ENCODE data around the gene SALL3.

Gene SALL3

DNA sequence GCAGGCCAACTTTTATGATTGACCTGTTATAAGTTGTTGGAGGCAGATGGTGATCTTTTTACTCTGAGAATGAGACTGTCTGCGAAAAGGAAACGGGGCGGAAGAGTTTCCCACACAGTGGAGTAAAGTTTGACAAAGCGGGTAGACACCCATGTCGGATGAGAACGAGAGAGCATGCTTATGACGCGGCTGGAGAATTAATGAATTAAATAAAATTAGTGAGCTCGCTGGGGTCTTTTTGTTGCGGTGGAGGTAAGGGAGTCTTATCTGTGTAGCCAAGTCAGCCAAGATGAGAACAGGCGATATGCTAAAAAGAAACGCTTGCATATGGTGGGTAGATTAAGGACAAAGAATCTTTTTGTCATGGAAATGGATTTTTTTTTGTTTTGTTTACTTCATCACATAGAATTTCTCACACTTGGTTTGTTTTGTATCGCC, 1.8 kb downstream of the SALL3 start:
- no peak for DNase-seq

DNA sequence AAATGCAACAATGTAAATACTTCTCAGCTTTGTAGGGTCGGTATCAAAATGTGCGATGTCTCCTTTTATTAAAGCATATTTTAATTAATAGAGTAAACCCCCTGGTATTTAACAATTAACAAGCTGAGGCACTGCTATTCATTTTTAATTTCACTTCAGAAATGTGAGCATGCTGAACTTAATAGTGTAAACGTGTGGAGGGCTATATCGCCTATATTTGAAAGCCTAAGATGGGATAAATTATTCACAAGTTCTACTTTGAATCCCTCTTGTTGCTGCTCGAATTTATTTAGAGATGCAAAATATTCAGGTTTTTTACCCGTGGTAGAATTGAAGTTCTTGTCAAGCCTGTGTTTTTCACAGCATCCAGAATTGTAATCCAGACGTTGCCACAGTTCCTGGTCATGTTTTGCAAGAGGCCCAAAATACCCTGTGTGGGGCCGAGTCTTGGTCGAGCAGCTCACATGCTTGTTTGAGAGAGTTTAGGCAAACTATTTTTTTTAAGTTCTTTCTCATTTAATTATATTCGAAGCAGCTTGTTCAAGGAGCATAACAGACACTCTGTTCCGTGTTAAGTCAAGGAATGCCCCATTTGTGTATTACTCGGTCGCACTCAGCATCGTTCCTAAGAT, 2.5 kb downstream of the SALL3 start:
- no peak for DNase-seq

DNA sequence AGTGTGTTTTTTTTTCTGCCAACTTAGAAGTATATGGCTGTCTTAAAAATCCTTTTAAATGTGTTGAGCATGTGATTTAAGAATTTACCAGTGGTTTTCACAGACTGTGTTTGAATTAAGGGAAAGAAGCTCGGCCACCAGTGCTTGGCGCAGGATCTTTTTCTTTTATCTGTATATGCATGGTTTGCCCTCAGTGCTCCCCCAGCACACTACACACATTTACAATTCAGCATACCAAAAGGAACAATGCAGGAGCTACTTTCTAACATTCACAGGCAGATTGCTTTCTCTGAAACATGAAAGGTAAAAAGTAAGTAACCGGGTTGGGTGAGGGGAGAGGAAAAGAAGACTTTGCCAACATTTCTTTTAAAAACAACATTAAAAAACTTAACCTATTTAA, 3.9 kb downstream of the SALL3 start:
- no peak for DNase-seq

DNA sequence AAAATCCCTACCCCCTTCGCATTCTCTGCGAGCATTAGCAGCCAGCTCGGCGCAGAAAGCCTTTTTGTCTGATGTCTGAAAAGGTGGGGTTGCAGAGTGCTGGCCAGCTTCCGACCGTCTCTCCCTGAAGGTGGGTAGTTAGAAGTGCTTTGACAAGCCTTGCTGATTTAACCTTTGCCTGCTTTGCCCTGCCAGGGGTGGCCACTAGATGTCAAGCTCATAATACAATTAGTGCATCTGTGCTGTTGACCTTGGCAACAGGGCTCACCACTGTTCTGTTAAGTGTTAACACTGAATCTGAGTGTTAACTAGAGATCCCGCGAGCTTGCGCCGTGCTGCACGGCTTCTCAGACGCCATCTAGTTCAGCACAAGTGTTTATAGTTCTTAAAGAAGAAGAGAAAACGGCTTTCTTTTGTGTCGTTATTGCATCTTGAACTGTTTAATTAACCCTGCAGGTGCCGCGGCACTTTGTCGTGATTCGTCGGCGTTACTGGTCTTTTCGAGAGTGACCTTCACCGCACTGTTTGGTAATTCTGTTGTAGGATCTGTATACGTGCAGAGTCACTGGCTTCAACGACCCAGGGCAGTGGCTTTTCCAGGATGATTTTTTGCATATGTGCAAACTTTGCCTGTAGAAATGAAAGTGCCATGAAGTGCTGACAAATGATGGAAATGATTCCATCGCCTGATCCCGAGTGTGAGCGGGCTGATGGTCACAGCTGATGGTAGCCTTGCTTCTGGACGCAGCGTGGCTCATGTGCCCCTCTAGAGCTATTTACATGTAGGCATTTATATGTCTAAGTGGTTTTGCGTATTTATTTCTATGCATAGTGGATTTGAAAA, 5.5 kb downstream of the SALL3 start:
- no peak for DNase-seq

DNA sequence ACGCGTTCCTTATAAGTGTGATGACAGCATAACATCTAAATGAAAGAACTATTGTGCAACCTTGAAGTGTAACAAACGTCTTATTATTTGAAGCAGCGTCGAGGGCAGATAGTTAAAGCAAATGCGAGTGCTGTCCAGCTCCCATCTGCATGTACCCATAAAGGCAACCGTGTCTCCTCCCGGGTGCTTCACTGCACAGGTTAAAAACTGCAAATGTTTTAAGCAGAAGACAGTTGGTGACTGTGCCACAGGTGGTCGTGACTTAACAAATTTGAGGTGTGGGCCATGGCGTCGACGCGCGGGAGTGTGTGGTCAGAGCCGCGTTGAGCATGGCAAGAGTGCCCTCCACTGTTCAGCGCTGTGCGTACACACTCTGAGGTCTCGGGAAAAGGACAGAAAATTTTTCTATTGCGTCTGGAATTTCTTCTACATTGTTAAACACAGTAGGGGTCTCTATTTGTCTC, 6.4 kb downstream of the SALL3 start:
- DNase-seq: no peak

DNA sequence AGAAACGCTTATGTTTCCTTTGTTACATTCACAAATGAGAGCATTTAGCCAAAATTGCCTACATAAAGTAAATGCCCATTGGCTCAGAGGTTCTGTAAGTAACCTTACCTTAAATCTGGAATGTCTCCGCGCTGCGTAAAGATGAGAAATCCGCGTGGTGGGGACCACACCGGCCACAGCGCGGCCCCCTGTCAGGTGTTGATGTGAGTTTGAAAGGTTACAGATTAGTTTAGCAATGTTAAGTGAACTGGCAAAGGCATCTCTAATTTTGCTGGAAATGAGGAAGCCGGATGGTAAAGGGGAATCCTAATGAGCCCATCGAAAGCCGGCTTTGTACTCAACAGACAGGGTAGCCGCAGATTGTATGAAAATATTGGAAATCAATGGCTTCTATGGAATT, 11.8 kb downstream of the SALL3 start:
- DNase-seq: no peak

DNA sequence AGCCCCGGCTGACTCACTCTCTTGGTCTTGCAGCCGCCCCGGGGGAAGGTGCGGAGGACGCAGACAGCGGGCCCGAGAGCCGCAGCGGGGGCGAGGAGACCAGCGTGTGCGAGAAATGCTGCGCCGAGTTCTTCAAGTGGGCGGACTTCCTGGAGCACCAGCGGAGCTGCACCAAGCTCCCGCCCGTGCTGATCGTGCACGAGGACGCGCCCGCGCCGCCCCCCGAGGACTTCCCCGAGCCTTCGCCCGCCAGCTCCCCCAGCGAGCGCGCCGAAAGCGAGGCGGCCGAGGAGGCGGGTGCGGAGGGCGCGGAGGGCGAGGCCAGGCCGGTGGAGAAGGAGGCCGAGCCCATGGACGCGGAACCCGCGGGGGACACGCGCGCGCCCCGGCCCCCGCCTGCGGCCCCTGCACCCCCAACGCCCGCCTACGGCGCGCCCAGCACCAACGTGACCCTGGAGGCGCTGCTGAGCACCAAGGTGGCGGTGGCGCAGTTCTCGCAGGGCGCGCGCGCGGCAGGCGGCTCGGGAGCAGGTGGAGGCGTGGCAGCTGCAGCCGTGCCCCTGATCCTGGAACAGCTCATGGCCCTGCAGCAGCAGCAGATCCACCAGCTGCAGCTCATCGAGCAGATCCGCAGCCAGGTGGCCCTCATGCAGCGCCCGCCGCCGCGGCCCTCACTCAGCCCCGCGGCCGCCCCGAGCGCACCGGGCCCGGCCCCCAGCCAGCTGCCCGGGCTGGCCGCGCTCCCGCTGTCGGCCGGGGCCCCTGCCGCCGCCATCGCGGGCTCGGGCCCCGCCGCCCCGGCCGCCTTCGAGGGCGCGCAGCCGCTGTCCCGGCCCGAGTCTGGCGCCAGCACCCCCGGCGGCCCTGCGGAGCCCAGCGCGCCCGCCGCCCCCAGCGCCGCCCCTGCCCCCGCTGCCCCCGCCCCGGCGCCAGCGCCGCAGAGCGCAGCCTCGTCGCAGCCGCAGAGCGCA, 12.7 kb downstream of the SALL3 start:
- no peak for DNase-seq

DNA sequence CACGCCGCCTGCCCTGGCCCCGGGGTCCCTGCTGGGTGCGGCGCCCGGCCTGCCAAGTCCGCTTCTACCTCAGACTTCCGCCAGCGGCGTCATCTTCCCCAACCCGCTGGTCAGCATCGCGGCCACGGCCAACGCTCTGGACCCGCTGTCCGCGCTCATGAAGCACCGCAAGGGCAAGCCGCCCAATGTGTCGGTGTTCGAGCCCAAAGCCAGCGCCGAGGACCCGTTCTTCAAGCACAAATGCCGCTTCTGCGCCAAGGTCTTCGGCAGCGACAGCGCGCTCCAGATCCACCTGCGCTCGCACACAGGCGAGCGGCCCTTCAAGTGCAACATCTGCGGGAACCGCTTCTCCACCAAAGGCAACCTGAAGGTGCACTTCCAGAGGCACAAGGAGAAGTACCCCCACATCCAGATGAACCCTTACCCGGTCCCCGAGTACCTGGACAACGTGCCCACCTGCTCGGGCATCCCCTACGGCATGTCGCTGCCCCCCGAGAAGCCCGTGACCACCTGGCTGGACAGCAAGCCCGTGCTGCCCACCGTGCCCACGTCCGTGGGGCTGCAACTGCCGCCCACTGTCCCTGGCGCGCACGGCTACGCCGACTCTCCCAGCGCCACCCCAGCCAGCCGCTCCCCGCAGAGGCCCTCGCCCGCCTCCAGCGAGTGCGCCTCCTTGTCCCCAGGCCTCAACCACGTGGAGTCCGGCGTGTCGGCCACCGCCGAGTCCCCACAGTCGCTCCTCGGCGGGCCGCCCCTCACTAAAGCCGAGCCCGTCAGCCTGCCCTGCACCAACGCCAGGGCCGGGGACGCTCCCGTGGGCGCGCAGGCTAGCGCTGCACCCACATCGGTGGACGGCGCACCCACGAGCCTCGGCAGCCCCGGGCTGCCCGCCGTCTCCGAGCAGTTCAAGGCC, 13.7 kb downstream of the SALL3 start:
- DNase-seq: no peak

DNA sequence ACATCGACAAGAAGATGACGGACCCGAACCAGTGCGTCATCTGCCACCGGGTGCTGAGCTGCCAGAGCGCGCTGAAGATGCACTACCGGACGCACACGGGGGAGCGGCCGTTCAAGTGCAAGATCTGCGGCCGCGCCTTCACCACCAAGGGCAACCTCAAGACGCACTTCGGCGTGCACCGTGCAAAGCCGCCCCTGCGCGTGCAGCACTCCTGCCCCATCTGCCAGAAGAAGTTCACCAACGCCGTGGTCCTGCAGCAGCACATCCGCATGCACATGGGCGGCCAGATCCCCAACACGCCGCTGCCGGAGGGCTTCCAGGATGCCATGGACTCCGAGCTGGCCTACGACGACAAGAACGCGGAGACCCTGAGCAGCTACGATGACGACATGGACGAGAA, 14.4 kb downstream of the SALL3 start:
- no peak for DNase-seq

DNA sequence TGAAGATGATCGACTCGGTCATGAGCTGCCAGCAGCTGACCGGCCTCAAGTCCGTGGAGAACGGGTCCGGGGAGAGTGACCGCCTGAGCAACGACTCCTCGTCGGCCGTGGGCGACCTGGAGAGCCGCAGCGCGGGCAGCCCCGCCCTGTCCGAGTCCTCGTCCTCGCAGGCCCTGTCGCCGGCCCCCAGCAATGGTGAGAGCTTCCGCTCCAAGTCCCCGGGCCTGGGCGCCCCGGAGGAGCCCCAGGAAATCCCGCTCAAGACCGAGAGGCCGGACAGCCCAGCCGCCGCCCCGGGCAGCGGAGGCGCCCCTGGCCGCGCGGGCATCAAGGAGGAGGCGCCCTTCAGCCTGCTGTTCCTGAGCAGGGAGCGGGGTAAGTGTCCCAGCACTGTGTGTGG, 14.9 kb downstream of the SALL3 start:
- no peak for DNase-seq

DNA sequence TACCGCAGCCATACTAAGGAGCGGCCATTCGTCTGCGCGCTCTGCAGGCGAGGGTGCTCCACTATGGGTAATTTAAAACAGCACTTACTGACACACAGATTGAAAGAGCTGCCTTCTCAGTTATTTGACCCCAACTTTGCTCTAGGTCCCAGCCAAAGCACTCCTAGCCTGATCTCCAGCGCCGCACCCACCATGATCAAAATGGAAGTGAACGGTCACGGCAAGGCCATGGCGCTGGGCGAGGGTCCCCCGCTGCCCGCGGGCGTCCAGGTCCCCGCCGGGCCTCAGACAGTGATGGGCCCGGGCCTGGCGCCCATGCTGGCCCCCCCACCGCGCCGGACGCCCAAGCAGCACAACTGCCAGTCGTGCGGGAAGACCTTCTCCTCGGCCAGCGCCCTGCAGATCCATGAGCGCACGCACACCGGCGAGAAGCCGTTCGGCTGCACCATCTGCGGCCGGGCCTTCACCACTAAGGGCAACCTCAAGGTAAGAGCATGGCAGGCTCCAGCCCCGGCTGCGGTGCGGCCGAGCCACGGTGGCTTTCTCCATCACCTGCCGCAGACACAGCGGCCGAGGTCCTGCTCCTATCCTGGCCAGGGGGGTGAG, 15.5 kb downstream of the SALL3 start:
- no peak for DNase-seq

DNA sequence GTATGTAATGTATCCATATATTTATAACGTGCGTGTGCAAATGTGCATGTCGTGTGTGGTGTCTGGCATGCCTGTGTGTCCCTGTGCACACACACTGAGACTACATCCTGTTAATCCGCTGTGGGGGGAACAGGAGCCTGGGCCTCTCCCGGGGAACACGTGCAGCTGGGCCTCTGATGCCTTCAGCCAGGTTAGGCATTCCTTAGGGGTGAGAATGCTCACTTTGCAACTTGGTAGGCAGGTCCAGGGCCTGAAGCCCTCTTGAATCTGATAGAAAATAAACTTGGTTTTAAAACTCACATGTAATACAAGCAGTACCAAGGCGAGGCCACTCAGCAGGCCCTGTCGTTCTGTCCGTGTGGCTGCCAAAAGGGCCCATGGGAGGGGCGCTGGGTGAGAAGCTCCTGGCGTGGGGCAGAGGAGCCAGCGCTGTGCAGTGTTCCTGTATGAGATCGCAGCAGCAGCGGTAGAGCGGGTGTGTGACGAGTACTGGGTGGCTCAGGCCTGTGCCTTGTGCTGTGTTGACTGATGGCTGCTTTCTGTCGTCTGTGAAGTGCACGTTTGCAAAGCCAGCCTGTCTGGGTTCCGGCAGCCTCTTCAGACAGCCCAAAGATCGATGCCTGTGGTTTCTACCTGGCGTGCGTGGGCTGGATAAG, 16.2 kb downstream of the SALL3 start:
- no peak for DNase-seq

DNA sequence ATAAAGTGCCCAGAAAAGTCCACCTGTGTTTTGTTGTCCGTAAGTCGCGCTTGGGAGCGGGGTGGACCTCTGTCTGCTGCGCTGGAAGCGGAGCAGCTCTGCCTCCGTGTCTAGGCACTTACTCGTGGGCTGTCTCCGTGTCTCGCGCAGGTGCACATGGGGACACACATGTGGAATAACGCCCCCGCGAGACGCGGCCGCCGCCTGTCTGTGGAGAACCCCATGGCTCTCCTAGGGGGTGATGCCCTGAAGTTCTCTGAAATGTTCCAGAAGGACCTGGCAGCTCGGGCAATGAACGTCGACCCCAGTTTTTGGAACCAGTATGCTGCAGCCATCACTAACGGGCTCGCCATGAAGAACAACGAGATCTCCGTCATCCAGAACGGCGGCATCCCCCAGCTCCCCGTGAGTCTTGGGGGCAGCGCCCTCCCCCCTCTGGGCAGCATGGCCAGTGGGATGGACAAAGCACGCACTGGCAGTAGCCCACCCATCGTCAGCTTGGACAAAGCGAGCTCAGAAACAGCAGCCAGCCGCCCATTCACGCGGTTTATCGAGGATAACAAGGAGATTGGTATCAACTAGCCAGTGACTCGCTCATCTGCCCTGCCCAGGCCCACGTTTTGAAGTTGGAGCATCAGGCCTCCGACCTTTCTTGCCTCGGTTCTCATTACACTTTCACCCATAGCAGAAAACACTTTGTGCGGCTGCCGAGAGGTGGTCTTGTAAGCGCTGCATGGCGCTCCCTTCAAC, 17.3 kb downstream of the SALL3 start:
- no peak for DNase-seq

DNA sequence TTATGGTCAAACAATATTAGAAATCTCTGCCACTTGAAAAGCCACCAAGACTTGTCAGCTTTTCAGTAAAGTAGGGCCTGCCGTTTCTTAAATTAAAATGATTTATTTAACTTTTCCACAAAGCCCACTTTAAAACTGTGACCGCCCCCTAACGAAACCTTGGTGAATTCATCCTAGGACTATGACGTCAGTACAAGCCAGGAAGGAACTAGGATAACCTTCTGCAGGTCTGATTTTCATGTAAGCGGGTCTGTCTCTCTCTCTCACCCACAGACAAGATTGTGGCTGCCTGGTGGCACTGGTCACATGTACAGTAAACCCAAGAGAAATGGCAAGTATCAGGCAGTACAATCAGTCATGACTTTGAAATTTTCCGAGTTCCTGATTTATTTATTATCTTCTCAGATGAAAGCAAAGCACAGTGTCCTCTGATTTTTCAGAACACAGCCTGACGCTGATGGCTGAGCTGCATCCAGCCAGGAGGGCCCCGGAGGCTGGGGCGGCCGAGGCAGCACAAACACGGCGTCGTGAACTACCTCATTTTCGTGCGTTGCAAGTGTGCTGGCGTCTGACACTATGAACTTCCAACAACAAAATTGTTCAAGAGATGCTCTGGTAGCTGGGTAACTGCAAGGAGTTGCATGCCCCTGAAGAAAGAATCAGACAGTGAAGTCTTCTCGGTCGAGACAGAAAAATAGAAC, 18.9 kb downstream of the SALL3 start:
- no peak for DNase-seq

DNA sequence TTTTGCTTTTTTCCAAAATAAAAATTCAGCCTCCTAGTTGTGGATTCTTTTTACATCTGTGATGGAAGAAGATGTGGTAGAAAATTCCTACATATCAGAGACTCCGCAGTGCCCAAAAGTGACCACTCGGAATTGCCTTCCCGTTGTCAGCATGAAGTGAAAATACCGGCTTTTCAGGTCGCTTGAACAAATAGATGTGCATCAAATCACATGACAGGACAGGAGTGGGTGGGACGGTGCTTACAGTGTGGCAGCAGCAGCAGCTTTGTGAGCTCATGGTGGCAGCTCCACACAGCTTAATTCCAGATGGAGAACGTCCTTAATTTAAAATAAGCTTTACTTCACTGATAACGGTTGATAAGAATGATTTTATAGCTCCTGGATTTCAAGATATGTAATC, 20.3 kb downstream of the SALL3 start:
- no peak for DNase-seq

DNA sequence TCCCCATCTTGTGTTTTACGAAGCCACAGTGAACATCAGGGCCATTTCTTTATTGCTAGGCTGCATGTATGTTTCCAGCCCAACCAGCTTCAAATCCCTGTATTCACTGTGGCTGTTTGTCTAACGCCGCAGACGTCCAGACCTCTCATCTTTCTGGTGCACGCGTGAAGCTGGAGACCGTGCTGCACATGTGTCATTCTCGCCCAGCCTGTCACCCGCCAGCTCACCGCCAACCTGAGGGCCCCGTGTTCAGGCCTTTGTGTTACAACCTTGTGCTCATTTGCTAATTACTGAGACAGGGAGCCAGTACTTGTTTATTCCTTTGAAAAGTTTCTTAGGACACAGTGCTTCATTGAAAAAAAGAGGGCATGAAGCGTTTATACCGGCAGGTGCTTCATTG, 21.4 kb downstream of the SALL3 start:
- no peak for DNase-seq

DNA sequence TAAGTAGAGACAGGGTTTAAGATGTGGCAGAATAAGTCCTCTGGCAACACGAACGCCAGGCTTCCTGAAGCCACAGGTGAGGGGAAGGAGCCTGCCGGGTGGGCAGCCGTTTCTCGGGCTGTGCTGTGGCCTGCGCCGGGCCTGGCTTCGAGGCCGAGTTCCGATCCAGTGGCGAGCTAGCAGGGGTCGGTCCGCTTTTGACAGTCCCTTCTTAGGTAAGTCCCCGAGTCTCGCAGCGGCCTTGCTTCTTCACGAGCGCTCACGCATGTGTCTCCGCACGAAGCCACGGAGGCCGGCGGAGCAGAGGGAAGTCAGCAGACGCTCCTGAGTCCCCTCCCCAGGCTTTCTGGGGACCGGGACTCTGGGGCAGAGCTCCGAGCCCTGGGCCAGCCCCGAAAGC, 26.0 kb downstream of the SALL3 start:
- DNase-seq: no peak

DNA sequence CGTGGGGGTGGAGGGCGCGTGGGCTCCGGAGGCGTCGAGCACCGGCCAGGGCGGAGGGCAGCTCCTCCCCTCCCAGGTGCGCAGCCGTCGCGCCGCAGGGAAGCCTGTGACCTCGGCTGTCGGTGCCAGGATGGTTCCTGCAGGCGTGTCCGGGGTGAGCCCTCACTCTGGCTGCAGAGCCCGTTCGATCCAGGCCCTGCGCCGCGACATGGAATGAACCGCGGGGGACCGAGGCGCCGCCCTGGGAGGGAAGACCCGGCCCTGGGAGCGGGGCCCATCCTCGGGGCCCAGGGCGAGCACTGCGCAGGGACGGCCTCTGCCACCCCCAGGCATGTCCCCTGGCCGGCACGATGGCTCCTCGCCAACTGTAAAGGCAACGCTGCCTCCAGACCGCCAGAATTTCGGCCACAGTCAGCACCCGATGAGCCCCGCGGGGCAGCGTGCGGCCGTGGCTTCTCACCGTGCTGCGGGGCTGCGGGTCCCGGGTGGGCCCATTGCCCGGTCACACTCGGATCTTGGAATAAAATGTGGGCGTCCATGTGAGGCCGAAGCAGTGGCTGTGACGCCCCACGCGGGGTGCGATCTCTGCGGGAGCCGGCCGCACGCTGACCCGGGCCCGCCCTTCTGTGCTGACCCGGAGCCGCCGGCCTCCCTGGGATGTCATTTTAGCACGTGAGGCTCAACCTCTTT, 26.6 kb downstream of the SALL3 start:
- DNase-seq: no peak

DNA sequence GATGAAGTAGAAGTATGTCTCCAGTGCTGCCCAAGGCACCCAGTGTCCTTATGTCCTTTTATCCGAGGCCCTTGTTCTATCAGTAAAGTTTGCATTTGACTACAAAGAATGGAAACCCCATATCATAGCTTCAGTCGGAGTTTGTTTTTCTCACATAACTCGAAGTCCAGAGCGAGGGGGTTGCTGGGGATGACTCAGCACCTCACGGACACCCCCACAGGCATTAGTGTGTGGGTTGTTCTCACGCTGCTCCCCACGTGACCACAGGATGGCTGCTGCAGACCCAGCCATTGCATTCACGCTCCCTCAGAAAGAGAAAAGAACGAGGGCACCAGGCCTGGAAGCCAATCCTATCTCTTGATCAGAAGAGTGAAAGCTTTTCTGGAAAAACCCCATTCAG, 27.8 kb downstream of the SALL3 start:
- DNase-seq: no peak

Data from stimulated activated CD4-positive, alpha-beta T cell treated with anti-CD3 and anti-CD28 coated beads, Interleukin-4, amount 100 ng/mL, for 24 hours (primary cell).